GM19324 (cell line): ENCODE results near the gene PTCHD4.

ENCODE experiments used
- ATAC-seq: cut with Tn5 transposase; IDR thresholded peaks from one replicate; pipeline ENCODE4 v1.9.1; 2021; ENCODE audit warnings: mild to moderate bottlenecking, moderate library complexity; ENCODE audit not compliant: unreplicated experiment, low FRiP score

The PTCHD4 gene

DNA sequence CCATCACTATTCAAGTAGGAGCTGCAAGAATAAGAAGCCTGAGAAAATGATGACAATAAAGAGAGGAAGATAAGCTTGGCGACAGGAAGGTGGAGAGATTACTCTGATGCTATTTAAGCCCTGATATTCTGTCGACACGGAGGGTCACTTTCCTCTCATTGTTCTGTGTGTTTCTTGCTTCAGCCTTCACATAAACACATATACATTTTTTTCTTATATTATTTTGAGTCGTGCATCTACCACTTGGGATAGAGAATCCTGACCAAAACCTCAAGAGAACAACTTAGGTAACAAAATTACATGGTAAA is 10.5 kb downstream of the PTCHD4 start:
- ATAC-seq, result no peak

DNA sequence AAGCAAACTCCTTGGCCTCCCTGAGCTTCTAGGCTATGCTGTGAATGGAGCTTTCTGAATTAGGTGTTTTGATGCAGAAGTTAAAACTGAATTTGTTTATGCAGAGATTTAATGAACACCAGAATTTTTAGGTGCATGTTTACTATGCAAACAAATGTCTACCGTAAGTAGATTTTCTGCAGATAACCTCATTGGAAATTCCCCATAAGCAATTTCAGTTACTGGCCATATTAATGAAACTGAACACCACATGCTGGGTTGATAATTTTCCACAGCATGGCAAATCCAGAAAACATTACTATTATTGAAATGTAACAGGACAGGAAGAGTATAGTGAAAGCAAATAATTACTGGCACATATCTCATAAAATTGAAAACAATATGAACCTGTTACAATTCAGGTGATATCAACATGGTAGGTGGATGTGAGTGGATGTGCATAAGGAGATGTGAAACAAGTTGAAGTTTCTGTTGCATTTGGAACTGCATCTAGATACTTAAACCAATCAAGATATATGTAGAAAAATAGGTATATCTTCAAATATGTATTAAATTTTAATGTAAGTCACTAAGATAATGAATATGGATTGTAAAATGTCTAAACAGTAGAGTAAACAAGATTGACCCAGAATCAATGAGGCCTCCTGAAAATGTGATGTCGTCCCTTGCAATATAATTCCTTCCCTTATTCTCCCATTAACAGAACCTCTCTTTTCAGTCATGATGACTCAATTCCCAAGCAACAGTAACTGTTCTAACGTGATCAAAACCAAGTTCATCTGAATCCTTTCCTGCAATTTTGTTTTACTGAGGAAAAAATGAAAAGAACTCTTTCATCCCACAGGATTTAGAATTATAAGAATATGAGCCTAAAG is 11.0 kb downstream of the PTCHD4 start:
- ATAC-seq, result no peak

DNA sequence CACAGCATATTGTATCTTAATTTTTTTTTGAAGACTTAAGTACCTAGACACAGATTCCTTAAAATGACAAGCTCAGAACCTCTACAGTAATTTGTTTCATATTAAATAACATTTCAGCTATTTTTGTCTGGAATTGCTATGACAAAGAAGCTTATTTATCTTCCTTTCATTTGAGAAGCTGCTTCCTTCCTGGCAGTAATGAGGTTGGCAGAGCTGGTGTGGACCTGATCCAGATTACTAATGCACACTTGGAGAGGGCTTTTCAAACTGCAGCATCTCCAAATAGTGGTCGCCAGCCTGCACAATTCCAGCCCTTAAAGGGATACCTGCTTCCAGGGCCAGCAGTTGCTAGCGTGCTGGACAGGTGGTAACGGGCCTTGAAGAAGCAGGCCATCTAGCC is 12.1 kb downstream of the PTCHD4 start:
- no peak for ATAC-seq

DNA sequence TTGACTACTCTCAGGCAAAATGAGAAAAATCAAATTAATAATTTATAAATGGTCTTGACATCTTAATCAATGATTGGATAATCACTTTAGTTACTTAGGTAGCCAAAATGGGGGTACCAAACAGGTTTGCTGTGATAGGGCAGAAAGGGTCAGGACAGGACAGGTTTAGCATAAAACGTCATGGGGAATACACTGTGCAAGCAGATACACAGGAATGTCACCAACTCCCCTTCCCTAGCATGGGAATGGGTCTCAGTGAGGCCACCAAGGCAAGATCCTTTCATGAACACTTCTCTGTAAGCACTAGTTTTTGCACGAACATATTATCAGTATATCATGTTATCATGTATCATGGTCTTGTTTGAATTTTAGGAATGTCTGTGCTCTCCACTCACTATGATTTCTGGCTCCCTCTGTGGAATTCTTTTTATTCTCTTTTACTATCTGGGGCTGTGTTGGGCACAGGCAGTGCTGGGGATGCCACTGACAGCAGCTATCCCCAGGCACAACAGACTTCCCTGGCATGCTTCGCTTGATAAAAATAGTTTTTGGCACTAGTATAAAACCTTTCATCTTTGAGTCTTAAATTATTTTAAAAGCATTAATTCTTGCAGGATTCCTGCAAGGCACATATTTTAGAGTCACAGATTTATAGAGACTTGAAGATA is 18.3 kb downstream of the PTCHD4 start:
- no peak for ATAC-seq

DNA sequence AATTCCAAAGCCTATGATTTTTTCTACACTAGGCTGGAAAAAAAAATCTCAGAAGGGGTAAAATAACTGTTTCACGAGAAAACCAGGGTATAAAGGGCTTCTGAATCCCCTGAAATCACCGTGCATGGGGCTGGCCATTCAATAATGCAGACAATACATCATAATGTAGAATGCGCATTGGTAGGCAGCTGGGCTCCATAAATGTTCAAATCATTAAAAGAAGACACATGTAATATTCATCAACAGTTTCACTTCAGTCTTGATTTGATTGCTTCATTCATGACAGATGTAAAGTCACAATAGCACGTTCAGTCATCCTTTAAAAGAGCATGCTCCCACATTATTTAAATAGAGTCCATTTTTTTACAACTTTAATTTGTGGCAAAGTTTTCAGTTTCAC is 20.5 kb downstream of the PTCHD4 start:
- ATAC-seq, result no peak

DNA sequence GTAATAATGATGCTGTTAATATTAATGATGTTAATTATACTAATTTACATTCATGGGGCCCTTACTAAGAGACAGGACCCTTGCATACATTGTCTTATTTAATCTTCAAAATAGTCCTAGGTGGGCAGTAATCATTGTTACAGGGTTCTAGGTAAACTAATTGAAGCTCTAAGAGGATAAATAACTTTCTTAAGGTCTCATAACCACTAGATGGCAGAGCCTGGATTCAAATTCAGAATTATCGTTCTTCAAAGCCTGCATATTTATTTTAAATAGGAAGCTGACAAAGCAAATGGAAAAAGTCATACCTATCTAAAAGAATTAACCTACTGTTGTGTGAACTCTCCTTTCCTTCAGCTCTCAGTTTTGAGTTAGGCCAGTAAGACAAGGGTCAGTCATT is 23.5 kb downstream of the PTCHD4 start:
- ATAC-seq, result no peak

DNA sequence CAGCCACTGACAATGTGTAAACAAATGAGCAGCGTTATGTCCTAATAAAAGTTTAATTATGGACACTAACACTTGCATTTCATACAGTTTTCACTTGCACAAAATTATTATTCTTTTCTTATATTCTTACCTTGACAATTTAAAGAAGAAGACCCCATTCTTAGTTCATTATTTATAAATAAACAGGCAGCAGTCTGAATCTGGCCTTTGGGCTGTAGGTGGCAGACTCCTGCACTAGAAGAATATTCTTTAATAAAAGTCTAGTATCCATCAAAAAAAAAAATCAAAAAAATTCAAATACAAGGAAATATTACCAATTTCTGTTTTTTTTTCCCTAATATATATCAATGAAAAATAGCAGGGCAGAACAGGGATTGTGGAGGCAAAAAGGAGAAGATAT is 24.8 kb downstream of the PTCHD4 start:
- ATAC-seq, result no peak

DNA sequence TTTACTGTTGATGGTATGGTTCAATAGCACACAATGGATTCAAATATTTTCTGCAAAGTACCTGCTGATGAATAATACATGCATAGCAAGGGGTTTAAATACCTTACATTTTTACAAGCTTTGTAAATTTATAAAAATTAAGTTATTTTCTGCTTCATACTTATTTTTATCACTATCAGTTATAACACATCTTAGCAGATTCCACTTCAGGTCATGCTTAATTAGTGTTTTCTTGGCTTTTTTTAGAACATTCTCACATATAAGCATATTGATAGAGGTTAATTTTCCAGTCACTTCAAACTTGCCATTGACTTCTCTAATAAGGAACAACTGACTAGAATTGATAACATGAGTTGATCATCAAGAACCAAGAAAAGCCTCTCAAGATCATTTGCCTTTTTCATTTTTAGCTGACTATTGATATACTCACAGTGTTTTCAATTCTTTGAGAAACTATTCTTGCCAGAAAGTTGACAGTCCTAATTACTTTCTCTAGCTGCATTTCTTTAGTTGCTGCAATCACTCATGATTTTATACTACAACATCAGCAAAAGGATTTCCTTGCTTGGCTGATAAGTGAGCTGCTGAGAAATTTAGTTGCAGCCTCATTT is 25.8 kb downstream of the PTCHD4 start:
- no peak for ATAC-seq

DNA sequence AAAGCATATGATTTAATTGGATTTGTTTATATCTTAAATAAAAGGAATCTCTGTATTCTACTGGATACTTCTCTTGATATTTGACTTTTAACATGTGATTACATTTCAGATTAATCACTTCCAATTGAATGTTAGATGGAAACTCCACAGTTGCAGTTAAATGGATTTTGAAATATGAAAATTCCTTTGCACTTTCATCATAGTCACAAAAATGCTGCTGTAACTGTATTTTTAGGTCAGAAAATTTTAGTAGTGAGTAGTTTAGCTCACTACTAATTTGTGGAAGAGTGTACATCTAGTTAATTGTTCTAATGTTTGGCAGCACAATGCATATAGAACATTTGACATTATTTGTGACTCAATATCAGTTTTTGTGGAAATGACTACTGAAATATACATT is 26.8 kb downstream of the PTCHD4 start:
- no peak for ATAC-seq

DNA sequence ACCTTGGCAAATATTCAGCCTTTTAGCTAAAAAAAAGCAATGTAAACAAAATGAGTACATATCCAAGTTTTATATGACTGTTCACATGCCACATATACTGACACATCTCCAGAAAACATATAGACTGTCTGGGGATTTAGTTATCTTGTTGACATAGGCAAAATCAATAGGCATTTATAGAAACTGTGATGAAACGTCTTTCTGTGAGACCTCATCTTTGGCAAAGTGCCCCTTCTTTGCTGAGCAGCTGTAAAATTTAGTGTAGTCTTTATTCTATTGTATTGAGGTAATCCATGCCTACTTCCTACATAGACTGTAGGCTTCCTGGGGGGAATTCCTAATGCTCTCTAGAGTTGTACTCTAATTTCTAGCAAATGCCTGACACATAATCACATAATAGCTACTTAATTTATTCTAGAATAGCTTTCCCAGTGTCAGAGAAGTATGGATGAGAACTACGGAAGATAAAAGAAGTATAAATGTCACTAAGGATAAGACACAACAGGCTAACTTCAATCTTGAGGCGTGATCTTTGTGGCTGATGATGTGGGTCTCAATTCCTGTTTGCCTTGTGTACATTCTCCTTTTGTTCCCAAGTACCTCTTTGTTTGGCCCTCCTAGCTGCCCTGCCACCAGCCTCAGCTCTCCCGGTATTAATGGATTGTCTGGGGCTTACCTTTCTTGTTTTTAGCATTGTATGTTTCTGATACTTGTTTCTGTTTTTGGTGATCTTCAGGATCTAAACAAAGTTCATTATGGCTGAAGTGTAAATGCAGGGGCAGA is 30.6 kb downstream of the PTCHD4 start:
- no peak for ATAC-seq

DNA sequence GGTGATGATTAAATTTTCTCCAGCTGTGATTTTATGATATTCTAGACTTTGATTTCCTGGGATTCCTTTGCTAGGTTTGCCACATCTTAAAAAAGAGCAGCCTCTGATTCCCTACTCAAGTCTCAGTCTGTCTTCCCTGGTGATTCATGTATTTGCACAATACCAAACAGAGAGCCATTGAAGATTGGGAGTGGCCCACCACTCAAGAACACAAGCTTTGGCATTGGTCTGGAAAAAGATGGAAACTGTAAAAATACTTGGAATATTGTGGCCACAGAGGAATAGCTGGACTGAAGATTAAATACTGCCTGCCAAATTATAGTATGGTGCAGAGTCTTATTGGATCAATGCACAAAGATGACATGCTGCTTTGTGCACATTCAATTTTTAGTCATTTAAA is 32.9 kb downstream of the PTCHD4 start:
- ATAC-seq, result no peak

DNA sequence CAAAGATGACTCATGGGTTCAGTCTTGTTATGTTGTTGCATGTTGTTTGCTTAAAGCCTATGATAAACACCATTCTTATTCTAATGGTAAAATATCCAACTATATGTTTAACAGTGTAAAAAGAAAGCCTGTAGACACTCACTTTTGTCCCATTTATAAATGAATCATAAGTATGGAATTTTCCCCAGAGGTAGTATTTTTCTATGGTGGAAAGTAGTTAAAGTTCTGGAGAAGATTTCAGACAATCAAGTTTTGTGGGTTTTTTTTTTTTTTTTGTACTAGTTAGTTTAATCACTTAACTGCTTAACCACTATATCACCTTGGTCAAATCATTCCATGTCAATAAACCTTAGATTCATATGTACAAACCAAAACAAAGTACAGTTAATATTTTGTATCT is 35.8 kb downstream of the PTCHD4 start:
- no peak for ATAC-seq

DNA sequence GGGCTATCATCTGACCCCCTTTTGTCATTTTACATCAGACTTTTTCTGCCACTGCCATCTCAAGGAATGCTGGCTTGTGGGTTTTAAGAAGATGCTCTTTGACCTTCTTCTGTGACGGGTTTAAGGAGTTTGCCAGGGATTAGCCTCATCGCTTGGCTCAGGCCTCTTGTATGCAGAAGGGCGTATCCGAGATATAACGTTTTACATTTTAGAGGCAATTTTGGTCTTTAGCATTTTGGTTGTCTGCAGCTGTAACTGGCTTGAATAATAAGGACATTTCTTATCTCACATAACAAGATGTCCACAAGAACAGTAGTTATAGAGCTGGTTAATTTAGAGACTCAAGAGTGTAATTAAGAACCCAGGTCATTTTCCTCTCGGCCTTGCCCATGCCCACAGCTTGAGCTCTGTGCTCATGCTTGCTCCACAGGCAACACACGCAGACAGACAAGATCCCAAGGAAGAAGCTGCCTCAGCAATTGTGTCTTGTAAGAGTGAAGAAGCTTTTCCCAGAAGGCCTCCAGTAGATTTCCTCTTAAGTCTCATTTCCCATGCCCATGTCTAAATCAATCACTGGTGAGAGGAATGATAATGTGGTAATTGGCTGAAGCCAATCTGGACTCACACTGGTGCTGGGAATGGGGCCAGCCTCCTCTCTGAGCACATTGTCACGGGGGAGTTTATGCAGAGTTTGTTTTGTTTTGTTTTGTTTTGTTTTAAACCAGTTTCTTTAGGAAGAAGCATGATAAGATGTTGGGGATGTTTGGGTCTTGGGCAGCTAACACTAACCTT is 36.8 kb downstream of the PTCHD4 start:
- ATAC-seq, result no peak

DNA sequence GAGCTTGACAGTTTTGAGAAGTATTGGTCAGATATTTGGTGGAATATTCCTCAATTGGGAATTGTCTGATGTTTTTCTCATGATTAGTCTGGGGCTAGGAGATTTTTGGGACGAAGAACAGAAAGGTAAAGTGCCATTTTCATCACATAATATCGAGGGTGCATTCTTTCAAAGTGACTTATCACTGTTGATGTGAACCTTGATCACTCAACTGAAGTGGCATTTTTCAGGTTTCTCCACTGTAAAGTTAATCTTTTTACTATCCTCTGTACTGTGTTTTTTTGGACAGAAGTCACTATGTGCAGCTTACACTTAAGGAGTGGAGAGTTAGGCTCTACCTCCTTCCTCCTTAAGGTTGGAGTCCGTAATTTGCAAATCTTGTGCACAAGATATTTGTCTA is 39.2 kb downstream of the PTCHD4 start:
- no peak for ATAC-seq

DNA sequence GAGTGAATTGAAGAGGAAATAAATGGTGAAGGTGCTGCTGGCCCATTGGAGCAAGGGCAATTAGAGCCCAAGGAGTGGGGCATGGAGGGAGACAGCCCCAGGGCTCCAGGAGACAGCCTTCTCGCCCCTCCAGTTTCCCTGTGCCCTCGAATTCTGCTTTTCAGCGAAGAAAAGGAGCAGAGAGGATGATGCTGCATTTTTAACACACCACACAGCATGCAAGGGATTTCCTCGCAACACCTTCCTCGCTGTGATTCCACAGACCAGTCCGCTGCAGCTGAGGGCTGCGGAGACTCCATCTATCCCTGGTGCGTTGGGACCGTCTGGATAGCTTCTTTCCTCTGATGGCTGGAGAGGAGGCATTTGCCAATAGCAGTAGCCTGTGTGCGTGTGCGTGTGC is 41.7 kb downstream of the PTCHD4 start:
- ATAC-seq, result no peak

DNA sequence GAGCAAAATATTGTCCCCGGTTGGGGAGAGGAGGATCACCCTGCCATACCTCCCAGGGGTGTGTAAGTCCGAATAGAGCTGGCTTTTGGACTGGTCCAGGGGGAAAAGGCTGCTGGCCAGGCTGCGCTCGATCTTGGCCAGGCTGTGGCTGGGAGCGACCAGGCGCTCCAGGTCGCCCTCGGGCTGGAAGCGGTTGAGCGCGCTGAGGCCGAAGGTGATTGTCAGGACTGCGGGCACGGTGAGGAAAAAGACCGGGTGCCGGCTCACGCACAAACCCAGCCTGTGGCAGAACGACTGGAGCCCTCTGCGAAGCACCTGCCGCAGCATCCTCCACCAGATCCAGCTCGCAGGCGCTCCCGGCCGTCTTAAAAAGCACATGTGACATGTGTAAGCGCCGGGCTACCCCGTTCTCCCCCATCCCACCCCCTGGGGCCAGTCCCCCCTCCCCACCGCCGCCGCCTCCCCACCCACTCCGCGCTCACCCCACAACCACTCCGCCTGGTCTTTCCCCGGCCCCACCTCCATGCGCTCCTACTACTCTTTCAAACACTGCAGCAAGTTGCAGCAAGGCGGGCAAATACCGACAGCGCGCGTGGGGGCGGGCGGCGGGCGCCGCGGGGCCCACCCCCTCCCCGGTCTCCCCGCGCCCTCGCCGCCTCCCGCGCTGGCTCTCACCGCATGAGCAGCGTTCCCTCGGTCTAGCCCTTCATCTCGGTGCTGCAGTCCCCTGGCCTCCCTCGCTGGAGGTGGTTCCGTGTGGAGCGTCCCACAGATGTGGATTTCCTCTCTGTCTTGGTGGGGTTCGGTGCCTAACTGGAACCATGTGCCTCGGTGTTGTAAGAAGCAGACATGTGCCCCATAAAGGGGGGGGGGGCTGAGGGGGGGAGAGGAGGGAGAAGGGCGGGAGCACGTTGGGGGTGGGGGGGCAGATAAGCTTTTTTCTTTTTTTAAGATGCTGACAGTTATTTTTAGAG is 42.4 kb downstream of the PTCHD4 start:
- no peak for ATAC-seq

DNA sequence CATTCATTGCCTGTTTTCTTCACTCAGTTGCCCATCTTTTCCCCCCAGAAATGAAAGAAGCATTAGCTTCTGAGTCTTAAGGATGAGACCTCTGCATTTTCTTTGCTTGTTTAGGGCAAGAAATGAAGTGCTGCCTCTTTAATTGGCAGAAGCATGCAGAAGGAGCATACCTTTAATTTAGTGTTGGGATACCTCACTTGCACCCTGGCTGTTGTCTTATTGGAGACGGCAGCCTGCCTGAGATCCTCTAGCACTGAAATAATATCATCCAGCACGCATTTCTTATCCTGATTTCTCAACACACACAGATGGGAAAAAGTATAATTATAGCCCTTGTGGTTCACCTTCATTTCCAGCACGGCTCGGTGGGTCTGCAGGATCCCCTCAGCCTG is 43.1 kb downstream of the PTCHD4 start:
- no peak for ATAC-seq

DNA sequence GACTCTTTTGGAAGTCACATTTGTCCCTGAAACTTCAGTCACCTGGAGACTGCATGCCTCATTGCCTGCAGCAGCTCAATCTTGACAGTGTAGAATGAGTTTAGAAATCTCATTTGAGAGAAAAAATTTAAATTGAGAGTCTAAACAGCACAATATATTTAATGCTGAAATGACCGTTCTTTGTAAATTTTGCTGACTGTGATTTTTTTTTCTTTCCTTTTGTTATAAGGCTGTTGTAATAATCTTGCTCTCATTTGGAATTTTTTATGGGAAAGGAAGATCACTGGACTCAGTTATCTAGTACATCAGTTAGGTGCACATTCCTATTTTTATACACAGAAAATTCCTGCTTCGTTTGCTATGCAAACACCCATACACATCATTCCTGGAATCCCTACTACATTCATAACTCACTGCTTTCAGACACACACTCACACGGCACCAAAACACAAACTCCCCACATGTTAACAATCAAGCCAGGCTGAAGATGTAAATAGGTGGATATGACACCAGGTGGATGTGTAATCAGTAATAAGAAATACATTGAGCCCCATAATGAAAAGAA is 43.8 kb downstream of the PTCHD4 start:
- ATAC-seq, result no peak
